ENCODE measurements around the gene SIRT1.
"Not testable (repeated sequence)": the region's sequence is repeated elsewhere in the genome, so short reads cannot be mapped to it uniquely, and the experiment has no call there.

Gene SIRT1

GRCh38 chr10:67884313-67884841 lies at the start of gene SIRT1:
Gene SIRT1 (plus strand): TSS chr10:67884656. CDS start chr10:67884722, 66 bp downstream.
- DNase-seq = peak; percentile 93

GRCh38 chr10:67835541-67836394 lies 48.7 kb upstream of the SIRT1 start:
- DNase-seq = not testable (repeated sequence)

GRCh38 chr10:67836488-67836887 lies 48.0 kb upstream of the SIRT1 start:
- no peak for DNase-seq

- no peak for DNase-seq
Observed at GRCh38 chr10:67836972-67837371, 47.5 kb upstream of the SIRT1 start.

GRCh38 chr10:67837541-67838314 lies 46.7 kb upstream of the SIRT1 start, which contains the start of gene DNAJC12:
Gene DNAJC12 (minus strand): TSS chr10:67838188. CDS start chr10:67838011, 177 bp downstream.
- no peak for DNase-seq

GRCh38 chr10:67839511-67839910 lies 44.9 kb upstream of the SIRT1 start:
- not testable (repeated sequence) for DNase-seq

- DNase-seq = no peak
Observed at GRCh38 chr10:67839951-67840350, 44.5 kb upstream of the SIRT1 start.

- no peak for DNase-seq
Observed at GRCh38 chr10:67841737-67842136, 42.7 kb upstream of the SIRT1 start.

- DNase-seq = no peak
Observed at GRCh38 chr10:67843284-67843683, 41.2 kb upstream of the SIRT1 start.

GRCh38 chr10:67849331-67850011 lies 35.0 kb upstream of the SIRT1 start:
- DNase-seq = peak; percentile 94

GRCh38 chr10:67851186-67851585 lies 33.3 kb upstream of the SIRT1 start:
- DNase-seq = no peak

- DNase-seq = no peak
Observed at GRCh38 chr10:67852761-67853160, 31.7 kb upstream of the SIRT1 start.

GRCh38 chr10:67853512-67853911 lies 30.9 kb upstream of the SIRT1 start:
- DNase-seq = no peak

GRCh38 chr10:67858971-67859370 lies 25.5 kb upstream of the SIRT1 start:
- DNase-seq = no peak

GRCh38 chr10:67861750-67862432 lies 22.6 kb upstream of the SIRT1 start:
- DNase-seq = no peak

GRCh38 chr10:67863094-67863493 lies 21.4 kb upstream of the SIRT1 start:
- DNase-seq = no peak

- DNase-seq = no peak
Observed at GRCh38 chr10:67864607-67865371, 19.7 kb upstream of the SIRT1 start.

- DNase-seq = no peak
Observed at GRCh38 chr10:67868132-67868531, 16.3 kb upstream of the SIRT1 start.

- DNase-seq = no peak
Observed at GRCh38 chr10:67869996-67870395, 14.5 kb upstream of the SIRT1 start.

- DNase-seq = no peak
Observed at GRCh38 chr10:67875340-67876238, 8.9 kb upstream of the SIRT1 start.
